IPS-18c (cell line): ENCODE measurements around the gene TDRD1.

Experiments
- H3K4me3 ChIP-seq: 2 replicates; pipeline ENCODE4 v1.7.0; 2013; ENCODE audit warnings: low read depth, mild to moderate bottlenecking, low read length, moderate library complexity; ENCODE audit not compliant: insufficient read depth
- H3K9me3 ChIP-seq: one replicate; pipeline ENCODE4 v1.6.1; 2013; ENCODE audit warnings: mild to moderate bottlenecking, low read length, moderate library complexity; ENCODE audit not compliant: control insufficient read depth, insufficient read depth

Gene TDRD1

DNA sequence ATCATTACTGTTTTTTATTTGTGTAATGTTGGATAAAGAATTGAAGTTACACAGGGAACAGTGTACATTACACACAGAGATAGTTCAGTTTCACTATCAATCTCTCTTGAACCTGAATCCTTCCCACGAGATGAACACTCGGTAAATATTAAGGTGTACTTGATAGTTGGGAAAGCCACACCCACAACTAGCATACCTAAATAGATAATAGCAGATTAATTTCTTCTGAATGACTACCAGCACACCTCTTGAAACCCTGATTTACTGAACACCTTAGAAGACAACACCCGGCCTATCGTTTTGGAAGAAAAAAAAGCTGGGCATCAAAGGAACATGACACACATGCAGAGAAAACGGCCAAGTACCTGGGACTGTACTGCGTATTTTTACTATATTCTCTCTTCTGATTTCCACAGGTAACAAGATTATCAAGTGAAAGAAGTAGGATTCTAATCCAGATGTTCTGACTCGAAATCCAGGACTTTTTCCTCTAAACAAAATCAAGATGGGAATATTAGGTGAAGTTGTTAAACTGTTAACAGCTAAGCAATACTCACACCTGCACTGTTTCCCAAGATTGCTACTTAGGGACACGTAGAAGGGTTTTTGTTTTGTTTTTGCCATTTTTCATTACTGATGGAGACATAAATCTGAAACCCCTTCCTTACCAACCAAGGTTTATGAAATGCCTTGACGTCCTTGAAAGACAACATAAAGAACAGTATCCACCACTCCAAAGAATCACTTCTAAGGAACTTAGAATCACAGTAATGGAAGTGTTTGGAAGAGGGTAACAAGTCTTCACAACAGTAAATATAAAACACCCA lies 6.2 kb upstream of the TDRD1 start:
- peaks cover 2% of the 10 kb centered on the region for H3K9me3 ChIP-seq
- H3K4me3 ChIP-seq: peak overlapping the region; percentile 80

DNA sequence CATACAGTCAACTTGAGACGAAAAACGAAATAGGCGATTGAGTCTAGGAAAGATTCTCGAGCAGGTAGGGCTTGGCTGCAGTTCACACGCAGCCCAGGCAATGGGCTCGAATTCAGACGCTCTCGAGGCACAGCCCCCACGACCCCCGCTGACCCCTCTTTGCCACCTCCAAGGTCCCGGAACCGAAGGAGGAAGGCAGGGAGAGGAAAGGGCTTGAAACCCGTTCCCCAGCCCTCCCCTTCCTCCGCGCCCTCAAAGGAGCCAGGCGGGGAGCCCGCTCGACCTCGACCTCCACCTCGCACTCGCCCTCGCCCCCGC lies 5.6 kb upstream of the TDRD1 start:
- Histone ChIP-seq H3K9me3 (peaks cover 2% of the 10 kb centered on the region), H3K4me3 (peak overlapping the region; percentile 80)

DNA sequence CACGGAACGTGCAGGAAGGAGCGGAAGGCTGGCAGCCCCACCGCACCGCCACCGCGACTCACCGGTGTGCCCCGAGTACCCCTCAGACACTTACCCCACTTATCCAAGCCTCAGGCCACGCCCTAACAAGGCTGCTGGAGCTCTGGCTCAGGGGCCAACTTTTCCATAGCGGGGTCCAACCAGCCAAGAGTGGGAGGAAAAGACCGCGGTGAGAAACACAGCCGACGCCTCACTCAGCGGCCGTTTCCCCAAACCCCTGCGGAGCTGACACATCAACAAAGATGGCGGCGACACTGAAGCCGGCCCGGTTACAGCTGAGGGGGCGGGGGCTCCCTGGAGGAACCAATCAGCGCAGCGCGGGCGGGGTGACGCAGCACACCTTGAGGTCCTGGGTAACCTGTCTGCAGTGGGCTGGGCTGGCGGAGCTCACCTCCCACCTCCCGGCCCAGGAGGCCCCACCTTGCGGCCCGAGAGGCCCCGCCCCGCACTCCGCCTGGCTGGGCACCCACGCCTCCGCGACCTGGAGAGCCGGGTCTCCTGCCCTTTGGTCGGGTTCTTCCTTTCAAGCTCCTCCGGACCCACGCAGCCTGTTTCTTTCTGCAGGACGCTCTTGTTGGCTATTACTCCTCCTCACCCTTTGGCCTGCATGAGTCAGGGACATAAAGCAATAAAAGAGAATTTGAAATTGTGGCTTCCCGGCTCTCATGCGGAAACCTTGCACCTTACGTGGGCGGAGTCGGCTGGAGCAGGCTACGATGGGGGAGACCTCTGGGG lies 5.0 kb upstream of the TDRD1 start, which contains the start of gene CCDC186:
Gene CCDC186 (minus strand): TSS at position 283 of the 774 bp plus-strand sequence. CDS start 10,935 bp downstream, outside the sequence.
- H3K4me3 ChIP-seq: peak within 1 kb of the TSS; percentile 80
- H3K9me3 ChIP-seq: peaks cover 2% of the 10 kb centered on the region

DNA sequence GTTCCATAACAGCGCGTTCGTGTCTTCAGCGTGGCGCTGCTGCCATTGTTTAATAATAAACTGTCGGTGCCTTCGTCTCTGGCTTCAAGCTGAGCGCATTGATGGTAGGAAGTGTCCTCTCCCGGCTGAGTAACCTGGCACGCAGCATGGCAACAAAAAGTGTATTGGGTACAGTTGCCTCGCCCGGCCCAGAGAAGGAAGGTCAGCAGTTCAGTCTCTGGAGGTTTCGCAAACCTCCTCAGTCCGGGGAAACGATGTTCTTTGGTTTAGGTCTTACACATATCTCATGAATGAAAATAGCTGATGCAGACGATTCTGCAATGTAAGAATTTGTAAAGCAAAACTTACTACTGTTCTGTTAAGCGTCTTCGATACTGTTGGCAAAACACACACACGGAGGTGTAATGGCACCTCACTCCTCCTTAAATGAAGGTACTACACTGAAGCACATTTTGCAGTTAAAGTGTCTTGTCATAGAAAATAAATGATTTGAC lies 4.4 kb upstream of the TDRD1 start:
- peaks cover 2% of the 10 kb centered on the region for H3K9me3 ChIP-seq
- peak overlapping the region; percentile 80 for H3K4me3 ChIP-seq

DNA sequence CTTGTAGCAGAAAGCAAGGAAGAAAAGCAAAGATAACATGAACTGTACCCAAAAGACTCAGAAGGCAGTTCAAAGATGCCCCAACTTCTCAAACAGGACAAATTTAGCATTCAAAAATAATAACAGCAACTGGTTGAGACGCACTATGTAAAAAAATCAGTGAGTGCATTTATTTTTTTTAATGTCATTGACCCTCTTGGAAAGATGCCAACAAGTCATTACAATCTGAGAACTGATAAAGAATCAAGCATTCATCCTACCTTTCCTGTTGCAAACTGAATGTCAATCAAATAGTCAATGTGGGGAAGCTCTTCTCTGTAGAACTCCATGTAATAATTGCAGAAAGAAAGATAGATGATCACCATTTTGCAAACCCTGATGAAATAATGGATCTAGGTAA lies 3.5 kb upstream of the TDRD1 start:
- H3K4me3 ChIP-seq: no peak overlapping the region

GRCh38 chr10:114176511-114176910 lies 2.6 kb upstream of the TDRD1 start:
- H3K4me3 ChIP-seq: no peak overlapping the region
- peaks cover 2% of the 10 kb centered on the region for H3K9me3 ChIP-seq

More for the DNA sequence above, 3.5 kb upstream of the TDRD1 start:
- H3K9me3 ChIP-seq: peaks cover 2% of the 10 kb centered on the region

DNA sequence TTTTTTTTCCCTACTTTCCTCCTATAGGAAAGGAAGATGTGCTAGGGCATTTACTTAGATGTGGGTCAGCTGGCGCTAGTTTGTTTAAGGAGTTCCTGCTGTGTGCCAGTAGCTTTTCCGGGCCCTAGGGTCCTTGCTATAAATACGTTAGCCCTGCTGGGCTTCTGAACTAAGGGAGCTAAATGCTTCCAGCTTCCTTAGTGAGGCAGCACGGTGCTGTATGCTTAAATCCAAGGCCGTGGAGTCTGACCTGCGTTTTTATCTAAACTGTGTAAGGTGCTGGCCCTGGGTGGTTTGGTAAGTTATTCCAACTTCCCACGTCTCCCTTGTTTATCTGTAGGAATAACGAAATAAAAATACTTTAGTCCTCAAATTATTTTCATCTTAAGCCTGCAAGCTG lies 594 bp downstream of the TDRD1 start:
- Histone ChIP-seq H3K4me3 (no peak overlapping the region), H3K9me3 (peaks cover 2% of the 10 kb centered on the region)

DNA sequence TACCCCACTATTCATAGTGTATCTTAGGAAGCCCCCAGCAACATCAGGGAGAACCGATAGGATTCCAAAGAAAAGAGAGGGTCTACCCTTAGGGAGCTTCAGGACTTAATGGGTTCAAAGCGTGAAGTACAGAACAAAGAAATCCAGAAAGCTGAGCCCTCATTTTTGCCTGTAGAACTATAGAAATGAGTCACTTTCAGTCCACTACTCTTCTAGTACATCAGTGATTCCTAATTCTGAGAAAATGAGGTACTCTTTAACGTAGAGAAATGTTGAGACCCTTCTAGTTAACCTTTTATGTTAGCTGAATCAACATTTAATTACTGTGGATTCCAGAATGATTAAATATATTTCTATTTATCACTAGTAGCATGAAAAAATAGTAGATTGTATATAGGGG lies 1.8 kb downstream of the TDRD1 start:
- peaks cover 2% of the 10 kb centered on the region for H3K9me3 ChIP-seq
- H3K4me3 ChIP-seq: no peak overlapping the region

GRCh38 chr10:114181971-114182370 lies 2.8 kb downstream of the TDRD1 start:
- no peak overlapping the region for H3K4me3 ChIP-seq
- H3K9me3 ChIP-seq: no peaks in the 10 kb centered on the region

DNA sequence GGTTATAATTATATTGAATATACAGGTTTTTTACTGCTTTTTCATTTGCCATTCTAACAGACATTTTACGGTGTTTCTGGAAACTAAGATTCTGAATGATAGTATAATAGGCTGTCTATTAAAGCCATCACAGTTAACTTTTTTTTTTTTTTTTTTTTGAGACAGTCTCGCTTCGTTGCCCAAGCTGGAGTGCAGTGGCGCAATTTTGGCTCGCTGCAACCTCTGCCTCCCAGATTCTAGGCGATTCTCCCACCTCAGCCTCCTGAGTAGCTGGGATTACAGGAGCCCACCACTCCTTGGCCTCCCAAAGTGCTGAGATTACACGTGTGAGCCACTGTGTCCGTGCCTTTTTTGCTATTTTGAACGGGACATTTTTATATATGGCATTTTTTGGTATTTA lies 4.4 kb downstream of the TDRD1 start:
- H3K9me3 ChIP-seq: no peaks in the 10 kb centered on the region
- H3K4me3 ChIP-seq: no peak overlapping the region

GRCh38 chr10:114184276-114184675 lies 5.1 kb downstream of the TDRD1 start:
- no peak overlapping the region for H3K4me3 ChIP-seq
- no peaks in the 10 kb centered on the region for H3K9me3 ChIP-seq

- Histone ChIP-seq H3K9me3 (no peaks in the 10 kb centered on the region), H3K4me3 (no peak overlapping the region)
These were observed 8.8 kb downstream of the TDRD1 start for GRCh38 chr10:114188001-114188400.

DNA sequence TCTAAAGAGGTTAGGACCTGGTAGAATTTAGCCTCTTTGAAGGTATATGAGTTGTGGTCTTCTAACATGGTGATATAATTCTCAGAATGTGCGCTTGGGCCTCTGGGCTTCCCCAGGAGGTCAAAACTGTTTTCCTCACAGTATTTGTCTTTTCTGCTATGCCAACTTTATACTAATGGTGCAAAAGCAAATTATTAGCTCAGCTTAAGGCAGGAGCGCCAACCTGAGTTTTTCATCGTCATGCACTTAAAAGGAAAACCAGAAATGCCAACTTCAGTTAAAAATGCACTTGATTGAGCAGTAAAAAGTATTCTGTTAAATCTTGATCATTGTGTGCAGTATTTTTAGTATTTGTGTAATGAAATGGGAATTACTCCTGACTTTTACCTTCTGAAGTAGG lies 9.7 kb downstream of the TDRD1 start:
- no peak overlapping the region for H3K4me3 ChIP-seq
- no peaks in the 10 kb centered on the region for H3K9me3 ChIP-seq

DNA sequence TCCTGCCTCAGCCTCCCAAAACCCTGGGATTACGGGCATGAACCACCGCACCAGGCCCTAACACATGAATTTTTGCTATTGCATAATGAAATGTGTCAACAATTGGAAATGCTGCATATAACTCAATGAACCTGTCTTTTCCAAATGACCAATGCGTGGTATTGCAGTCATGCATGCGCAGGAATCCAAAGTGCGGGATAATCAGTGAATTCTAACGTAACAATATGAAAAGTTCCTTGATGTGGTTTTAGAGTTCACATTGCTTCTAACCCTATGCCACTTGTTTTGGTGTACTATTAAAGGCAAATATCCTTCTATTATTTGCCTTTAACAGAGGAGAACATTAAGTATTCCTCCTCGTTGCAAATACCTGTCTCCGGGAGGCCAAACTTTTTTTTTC lies 10.5 kb downstream of the TDRD1 start:
- no peak overlapping the region for H3K4me3 ChIP-seq
- H3K9me3 ChIP-seq: no peaks in the 10 kb centered on the region

- Histone ChIP-seq H3K9me3 (no peaks in the 10 kb centered on the region), H3K4me3 (no peak overlapping the region)
These were observed 15.9 kb downstream of the TDRD1 start for GRCh38 chr10:114195079-114195478.

- H3K4me3 ChIP-seq: no peak overlapping the region
- H3K9me3 ChIP-seq: no peaks in the 10 kb centered on the region
These were observed 20.1 kb downstream of the TDRD1 start for GRCh38 chr10:114199239-114199638.

DNA sequence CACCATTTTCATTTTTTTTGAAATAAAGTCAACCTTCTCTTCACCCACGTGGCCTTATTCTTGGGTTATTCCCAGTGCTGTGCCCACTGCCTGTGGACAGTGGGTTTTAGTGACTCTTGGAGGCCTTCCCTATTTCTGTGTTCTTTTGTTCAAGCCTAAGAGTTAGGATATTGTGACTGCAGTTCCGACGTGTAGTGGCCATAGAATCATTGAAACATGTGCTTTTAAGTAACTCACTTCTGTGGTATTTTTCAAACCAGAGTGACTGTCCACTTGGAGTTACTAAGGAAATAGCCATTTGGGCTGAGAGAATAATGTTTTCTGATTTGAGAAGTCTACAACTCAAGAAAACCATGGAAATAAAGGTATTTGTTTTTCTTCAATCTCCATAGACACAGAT lies 23.7 kb downstream of the TDRD1 start:
- Histone ChIP-seq H3K9me3 (no peaks in the 10 kb centered on the region), H3K4me3 (no peak overlapping the region)

DNA sequence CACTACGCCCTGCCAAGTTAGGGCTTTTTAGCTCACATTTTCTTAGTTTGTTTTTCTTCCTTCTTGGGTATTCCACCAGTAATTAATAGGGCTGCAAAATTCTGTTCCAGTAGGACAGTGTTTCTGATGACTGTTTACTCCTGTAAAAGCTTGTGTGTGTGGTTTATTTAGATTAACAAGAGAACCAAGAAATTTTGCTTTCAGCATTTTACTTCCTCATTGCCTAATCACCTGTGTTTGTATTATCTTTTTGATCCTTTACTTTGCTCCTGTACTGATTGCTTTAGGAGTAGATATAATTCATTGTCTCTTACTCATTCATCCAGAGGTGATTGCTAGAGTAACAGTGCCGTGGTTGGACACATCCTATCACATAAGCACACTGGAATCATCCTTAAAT lies 27.7 kb downstream of the TDRD1 start:
- Histone ChIP-seq H3K4me3 (no peak overlapping the region), H3K9me3 (no peaks in the 10 kb centered on the region)
